SK-N-MC (cell line): Measurements from ENCODE around the gene DERL3.

Source experiments
- DNase-seq: peaks from one replicate; pipeline ENCODE4 v3.0.0-alpha.2; 2011; ENCODE audit warnings: low read depth, low spot score
- H3K27ac ChIP-seq: fragments of 200-600 bp; sonication (generic); 2 replicates; pipeline ENCODE4 v1.5.1; 2016; ENCODE audit warnings: mixed run types
- H3K36me3 ChIP-seq: fragments of 200-600 bp; sonication (generic); 2 replicates; pipeline ENCODE4 v1.6.1; 2017; ENCODE audit warnings: antibody characterized with exemption, low read length, mixed read lengths; ENCODE audit not compliant: insufficient read depth
- H3K4me3 ChIP-seq: fragments of 200-600 bp; sonication (generic); 2 replicates; pipeline ENCODE4 v1.5.1; 2016
- H3K9ac ChIP-seq: fragments of 200-600 bp; sonication (generic); 2 replicates; pipeline ENCODE4 v1.8.0; 2017; ENCODE audit warnings: mixed run types, mixed read lengths; ENCODE audit not compliant: insufficient read length
- H3K9me3 ChIP-seq: fragments of 200-600 bp; sonication (generic); 2 replicates; pipeline ENCODE4 v1.6.1; 2017; ENCODE audit warnings: low read depth, mild to moderate bottlenecking, antibody characterized with exemption, low read length, moderate library complexity, mixed read lengths
- EZH2 ChIP-seq: fragments of 200-600 bp; sonication (generic); IDR thresholded peaks from one replicate; pipeline ENCODE4 v1.6.1; 2017; ENCODE audit warnings: antibody characterized with exemption
- FOXP2 ChIP-seq: optimal IDR thresholded peaks from 2 replicates; pipeline ENCODE3; 2011; ENCODE audit warnings: mild to moderate bottlenecking, moderate library complexity; ENCODE audit not compliant: insufficient read depth; ENCODE audit errors: extremely low read length, control extremely low read depth
- POLR2AphosphoS5 ChIP-seq: IDR thresholded peaks from 2 replicates; pipeline ENCODE4 v1.6.1; 2012; ENCODE audit warnings: mild to moderate bottlenecking, low read depth, low read length, borderline replicate concordance

Gene DERL3

GRCh38 chr22:23820748-23821211, 18.0 kb downstream of the DERL3 start:
- Histone ChIP-seq H3K4me3 (no peak overlapping the region), H3K27ac (no peak overlapping the region), H3K9ac (no peak overlapping the region), H3K36me3 (peaks cover 88% of the 10 kb centered on the region), H3K9me3 (no peaks in the 10 kb centered on the region)
- TF ChIP-seq EZH2 (no peak), POLR2AphosphoS5 (no peak), FOXP2 (no peak)
- DNase-seq: no peak

- Histone ChIP-seq H3K9ac (no peak overlapping the region), H3K27ac (no peak overlapping the region), H3K9me3 (no peaks in the 10 kb centered on the region), H3K4me3 (no peak overlapping the region), H3K36me3 (peaks cover 78% of the 10 kb centered on the region)
- DNase-seq: no peak
- TF ChIP-seq FOXP2: no peak
- TF ChIP-seq POLR2AphosphoS5: no peak
- TF ChIP-seq EZH2: no peak
Measured at GRCh38 chr22:23818541-23818940, 20.3 kb downstream of the DERL3 start.

GRCh38 chr22:23817146-23817545, 21.7 kb downstream of the DERL3 start:
- H3K9ac ChIP-seq: no peak overlapping the region
- no peak overlapping the region for H3K27ac ChIP-seq
- H3K4me3 ChIP-seq: no peak overlapping the region
- no peaks in the 10 kb centered on the region for H3K9me3 ChIP-seq
- DNase-seq: no peak
- TF ChIP-seq FOXP2: no peak
- no peak for TF ChIP-seq POLR2AphosphoS5
- TF ChIP-seq EZH2: no peak
- peaks cover 73% of the 10 kb centered on the region for H3K36me3 ChIP-seq

GRCh38 chr22:23816156-23816976, 22.4 kb downstream of the DERL3 start:
- no peak for DNase-seq
- TF ChIP-seq FOXP2 (no peak), EZH2 (no peak), POLR2AphosphoS5 (no peak)
- Histone ChIP-seq H3K9me3 (no peaks in the 10 kb centered on the region), H3K4me3 (no peak overlapping the region), H3K36me3 (peaks cover 74% of the 10 kb centered on the region), H3K9ac (no peak overlapping the region), H3K27ac (no peak overlapping the region)

- no peaks in the 10 kb centered on the region for H3K9me3 ChIP-seq
- TF ChIP-seq EZH2: no peak
- TF ChIP-seq FOXP2: no peak
- TF ChIP-seq POLR2AphosphoS5: no peak
- 0 out of 2 replicates have a peak overlapping the region, but pooled peaks have one; percentile 0 for H3K27ac ChIP-seq
- H3K4me3 ChIP-seq: no peak overlapping the region
- H3K36me3 ChIP-seq: peaks cover 74% of the 10 kb centered on the region
- DNase-seq: no peak
- no peak overlapping the region for H3K9ac ChIP-seq
Measured at GRCh38 chr22:23815541-23816155, 23.2 kb downstream of the DERL3 start.

- Histone ChIP-seq H3K36me3 (peaks cover 51% of the 10 kb centered on the region), H3K27ac (no peak overlapping the region), H3K9ac (no peak overlapping the region), H3K9me3 (no peaks in the 10 kb centered on the region), H3K4me3 (no peak overlapping the region)
- TF ChIP-seq EZH2 (no peak), FOXP2 (no peak), POLR2AphosphoS5 (no peak)
- no peak for DNase-seq
Measured at GRCh38 chr22:23812378-23812777, 26.4 kb downstream of the DERL3 start.

- Histone ChIP-seq H3K36me3 (peaks cover 66% of the 10 kb centered on the region), H3K9ac (no peak overlapping the region), H3K27ac (no peak overlapping the region), H3K9me3 (no peaks in the 10 kb centered on the region), H3K4me3 (no peak overlapping the region)
- DNase-seq: no peak
- no peak for TF ChIP-seq FOXP2
- TF ChIP-seq POLR2AphosphoS5: no peak
- TF ChIP-seq EZH2: no peak
Measured at GRCh38 chr22:23806837-23807236, 32.0 kb downstream of the DERL3 start.

- no peak overlapping the region for H3K9ac ChIP-seq
- H3K9me3 ChIP-seq: no peaks in the 10 kb centered on the region
- H3K4me3 ChIP-seq: no peak overlapping the region
- peaks cover 70% of the 10 kb centered on the region for H3K36me3 ChIP-seq
- no peak for DNase-seq
- TF ChIP-seq FOXP2: no peak
- no peak for TF ChIP-seq EZH2
- H3K27ac ChIP-seq: no peak overlapping the region
Measured at GRCh38 chr22:23804781-23805291, 34.0 kb downstream of the DERL3 start.
